ENCODE measurements around the gene NOX3. TPM values are rescaled to one million over a fixed set of nuclear protein-coding genes. Genes with fewer than 3 reads are reported as not detected.

The NOX3 gene
- total RNA-seq, 1 donor, result not detected

DNA sequence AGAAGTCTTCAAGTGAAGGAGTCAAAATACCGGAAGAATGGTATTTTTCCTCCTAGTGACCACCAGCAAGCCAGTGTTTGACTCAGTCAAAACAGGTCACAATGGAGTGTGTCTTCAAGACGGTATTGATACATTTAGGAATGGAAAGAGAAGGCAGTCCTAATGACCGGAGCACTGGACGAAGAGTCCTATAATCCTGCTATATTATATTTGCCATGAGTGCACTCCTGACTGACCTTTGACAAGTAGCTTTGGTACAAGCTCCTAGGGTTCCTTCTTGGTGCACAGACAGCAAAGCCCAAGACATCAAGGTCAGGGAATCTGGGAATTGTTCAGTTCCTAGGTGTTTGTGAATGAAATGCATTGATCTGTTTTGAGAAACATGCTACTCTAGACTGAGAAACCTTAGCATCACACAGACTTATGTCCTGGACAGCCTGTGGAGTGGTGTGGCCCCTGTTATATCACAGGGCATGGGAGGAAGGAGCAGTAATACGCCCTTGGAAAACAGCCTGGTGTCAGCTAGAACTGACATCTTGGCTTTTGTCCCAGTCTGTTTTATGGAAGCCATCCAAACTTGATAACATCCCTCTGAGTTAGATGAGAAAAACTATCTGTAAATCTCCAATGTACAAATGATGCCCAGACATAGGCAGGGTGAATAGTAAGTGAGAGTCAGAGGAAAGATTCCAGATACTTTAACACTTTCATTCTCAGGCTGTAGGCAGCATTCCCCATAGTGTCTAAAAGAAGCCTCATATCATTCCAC lies 18.5 kb downstream of the NOX3 start:
- no peak for DNase-seq (ENCODE audit: low read depth in 2 of 3, low spot score in 2 of 3)

DNA sequence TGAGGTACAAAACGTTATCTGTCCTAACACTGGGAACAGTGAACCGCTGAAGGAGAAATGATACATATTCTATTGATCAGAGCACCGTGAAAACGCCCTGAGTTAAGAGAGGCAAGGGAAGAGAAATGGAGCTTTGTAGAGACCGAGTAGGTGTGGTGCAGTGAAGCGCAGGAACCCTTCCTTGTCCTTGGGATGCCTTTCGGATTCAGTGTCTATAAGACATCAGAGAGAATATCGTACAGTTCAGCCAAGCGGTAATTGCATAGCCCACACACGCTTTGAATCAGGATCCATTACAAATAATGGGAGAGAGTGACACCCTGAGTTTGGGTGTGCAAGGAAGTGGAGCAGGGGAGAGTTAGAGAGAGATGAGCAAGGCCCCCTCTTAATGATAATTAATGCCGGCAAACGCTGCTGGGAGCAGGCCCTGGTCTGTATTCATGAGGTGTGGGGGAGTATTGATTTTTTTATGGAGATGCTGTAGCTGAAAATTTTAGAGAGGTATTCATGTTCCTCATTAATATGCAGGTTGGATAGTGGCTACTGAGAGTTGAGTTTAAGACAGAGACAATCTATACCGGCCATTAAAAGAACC lies 20.7 kb downstream of the NOX3 start:
- no peak for DNase-seq (ENCODE audit: low read depth in 2 of 3, low spot score in 2 of 3)

DNA sequence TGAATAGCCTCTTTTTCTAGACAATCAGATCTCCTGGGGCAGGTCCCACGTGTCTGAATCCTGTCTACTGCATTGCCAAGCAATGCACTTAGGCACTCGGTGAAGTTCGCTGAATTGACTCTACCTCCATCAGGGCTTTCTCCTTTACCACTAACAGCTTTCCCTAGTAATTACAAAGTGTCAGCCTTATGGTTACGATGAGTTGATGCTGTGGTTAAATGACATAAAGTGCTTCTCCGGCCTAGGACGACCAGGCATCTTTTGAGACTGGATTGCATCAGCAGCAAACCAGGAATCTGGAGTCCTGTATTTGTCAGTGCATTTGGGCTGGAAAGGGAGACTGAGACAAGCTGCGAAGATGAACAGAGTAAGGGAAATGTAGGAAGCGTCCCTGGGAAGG lies 21.5 kb downstream of the NOX3 start:
- DNase-seq (ENCODE audit: low read depth in 2 of 3, low spot score in 2 of 3), result no peak

DNA sequence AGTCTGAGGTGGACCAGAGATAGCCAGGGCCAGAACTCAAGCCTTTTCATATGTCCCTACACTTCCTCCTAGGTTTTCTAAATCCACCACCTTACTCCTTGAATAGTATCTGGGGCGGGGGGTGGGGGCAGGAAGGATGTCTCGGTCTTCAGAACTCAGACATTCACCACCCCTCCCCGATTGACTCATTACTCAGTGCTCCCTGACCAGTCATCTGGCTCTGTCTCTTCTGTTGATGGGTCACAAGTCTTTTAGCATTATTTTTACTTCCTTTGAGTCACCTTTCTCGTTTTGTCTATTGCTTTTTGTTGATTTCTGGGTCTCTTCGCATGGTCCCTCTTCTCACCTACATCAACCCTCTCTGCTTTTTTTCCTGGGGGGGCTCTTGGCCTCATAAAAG lies 23.3 kb downstream of the NOX3 start:
- DNase-seq (ENCODE audit: low read depth in 2 of 3, low spot score in 2 of 3), result no peak

DNA sequence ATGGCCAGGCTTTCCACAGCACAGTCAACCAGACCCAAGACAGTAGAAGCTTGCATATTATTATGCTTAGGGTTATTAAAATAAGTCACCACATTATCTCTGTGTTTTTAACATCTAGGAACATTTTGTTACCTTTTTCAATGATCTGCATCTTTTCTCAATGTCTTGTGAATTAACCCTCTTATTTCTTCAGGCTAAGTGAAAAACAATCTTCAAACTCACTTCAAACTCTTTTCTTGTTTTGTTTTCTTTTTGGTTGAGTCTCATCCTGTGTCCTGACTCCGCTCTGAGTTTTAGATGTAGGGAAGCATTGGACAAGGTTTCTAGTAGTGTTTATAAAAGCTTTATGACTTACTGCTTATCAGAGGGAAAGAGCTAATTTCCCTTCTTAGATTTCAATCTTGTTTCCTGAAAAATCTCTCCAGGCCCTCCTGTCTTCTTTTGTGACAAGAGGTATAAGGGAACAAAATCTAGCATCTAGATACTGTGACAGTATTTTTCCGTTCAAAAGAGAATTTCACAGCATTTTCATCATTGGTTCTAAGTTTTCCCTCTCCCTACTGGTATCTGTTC lies 26.2 kb downstream of the NOX3 start:
- DNase-seq (ENCODE audit: low read depth in 2 of 3, low spot score in 2 of 3), result no peak

DNA sequence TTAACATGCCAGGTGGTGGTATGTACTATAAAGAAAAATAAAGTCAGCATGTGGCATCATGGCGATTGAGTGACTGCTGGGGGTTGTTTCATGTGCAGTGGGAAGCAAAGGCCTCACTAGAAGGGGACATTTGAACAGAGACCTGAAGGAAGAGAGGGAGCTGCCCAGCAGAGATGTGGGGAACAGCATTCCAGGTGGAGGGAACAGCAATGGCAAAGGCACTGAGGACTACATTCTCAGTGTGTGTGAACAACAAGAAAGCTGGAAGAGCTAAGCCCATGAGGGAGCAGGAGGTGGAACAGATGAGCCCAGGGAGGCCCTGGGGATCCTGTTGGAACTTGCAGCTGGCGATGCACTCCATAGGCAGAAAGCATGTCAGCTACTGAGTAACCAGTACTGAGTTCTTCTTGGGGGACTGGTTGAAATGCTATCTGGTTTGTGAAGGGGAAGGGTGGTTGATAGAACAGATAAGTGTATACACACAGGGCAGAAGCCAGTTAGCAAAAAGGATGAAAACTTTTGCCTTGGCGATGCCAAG lies 29.2 kb downstream of the NOX3 start:
- no peak for DNase-seq (ENCODE audit: low read depth in 2 of 3, low spot score in 2 of 3)

DNA sequence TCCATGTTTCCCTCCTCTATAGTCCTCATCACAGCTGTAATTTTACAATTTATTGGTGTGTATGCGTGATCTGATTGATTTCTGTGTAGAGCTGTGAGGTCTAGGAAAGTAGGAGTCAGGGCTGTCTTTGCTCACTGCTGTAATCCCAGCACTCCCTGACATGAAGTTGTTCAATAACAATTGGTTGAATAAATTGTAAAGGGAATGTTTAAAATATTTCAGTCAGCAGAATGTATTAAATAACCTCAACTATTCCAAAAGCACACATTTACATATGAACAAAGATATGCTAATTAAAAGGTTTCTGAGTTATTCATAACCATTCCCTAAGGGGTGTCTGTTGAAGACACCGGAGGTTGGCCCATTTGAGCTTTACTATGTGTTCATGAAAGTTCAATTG lies 31.5 kb downstream of the NOX3 start:
- no peak for DNase-seq (ENCODE audit: low read depth in 2 of 3, low spot score in 2 of 3)

DNA sequence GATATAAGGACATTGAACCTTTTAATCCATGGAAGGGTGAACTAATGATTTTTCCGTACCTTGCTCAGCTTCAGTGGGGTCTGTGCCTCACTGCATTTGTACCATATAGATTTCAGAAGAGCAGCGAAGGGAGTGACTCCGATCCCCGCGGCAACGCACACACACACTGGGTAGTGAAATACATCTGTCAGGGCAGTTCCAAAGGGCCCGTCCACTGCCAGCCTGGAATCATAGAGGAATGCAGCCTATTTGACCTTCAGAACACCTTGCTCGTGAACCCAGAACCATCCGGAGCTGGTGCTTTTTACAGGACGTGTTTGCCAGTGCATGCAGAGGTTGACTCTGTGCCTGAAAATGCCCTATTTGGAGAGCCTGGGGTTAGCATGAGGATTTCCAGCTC lies 33.0 kb downstream of the NOX3 start:
- no peak for DNase-seq (ENCODE audit: low read depth in 2 of 3, low spot score in 2 of 3)

DNA sequence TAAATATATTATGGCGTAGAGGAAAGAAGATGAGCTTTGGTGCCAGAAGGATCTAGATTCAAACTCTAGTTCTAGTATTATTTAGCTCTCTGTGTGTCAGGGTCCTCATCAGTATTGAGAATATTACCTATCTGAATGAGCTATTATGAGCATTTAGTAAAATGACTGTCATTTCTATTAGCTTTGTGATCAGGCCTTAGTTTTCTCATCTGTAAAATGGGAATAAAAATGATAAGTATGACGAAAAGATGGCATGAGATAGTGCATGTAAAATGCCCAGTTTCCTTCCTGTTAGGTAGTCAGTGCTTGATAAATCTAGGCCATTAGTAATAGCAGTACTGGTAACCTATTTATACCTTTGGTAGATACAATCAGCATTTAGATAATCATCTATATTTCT lies 35.1 kb downstream of the NOX3 start:
- no peak for DNase-seq (ENCODE audit: low read depth in 2 of 3, low spot score in 2 of 3)

DNA sequence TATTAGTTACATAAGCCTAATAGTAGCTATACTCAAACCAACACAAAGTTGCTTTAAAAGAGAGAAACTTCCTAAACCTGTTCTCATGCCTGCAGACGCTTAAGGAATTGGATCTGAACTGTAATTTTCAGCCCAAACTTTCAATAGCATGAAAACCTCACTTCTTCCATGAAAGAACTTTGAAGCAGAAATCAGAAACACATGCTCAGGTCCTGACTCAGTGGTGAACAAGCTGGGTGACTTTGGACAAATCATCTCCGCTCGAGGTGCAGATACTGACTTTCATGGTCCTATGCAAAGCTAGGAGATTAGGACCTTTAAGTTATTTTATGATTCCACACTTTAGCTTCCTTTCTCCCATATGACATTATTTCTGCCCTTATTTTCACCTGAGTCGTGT lies 36.5 kb downstream of the NOX3 start:
- DNase-seq (ENCODE audit: low read depth in 2 of 3, low spot score in 2 of 3), result no peak

DNA sequence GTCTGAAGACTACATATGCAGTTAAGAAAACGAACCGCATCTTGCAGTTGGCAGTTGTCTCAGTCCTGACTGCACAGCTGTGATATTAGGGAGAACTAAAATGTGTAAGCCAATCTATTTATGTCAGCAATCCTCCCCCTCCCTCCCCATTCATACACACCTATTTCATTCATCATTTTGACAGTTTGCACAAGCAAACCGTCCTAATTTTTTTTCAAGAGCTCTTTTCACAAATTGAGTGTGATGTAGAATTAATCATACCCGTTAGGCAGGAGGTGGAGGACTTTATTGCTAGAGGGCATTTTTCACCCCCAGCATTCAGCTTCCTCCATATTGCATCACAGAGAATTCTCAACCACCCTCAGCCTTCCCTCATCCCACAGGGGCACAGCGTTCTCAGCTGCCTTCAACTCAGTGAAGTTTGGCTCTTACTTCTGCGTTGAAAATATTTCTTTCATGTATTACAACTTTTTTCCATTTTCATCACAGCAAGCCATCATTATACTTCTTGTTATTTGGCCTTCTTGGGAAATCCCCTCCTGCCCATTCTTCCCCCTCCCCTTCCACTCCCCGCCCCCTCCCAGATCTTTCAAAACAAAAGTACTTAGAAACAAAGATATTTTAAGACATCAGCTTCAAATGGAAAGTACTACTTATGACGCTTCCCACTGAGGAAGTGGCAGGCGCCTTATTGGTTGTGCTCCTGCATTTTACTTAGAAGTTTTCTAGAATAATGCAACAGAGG lies 37.5 kb downstream of the NOX3 start:
- DNase-seq (ENCODE audit: low read depth in 2 of 3, low spot score in 2 of 3), result peak; percentile 32 to 96 (median 87)

DNA sequence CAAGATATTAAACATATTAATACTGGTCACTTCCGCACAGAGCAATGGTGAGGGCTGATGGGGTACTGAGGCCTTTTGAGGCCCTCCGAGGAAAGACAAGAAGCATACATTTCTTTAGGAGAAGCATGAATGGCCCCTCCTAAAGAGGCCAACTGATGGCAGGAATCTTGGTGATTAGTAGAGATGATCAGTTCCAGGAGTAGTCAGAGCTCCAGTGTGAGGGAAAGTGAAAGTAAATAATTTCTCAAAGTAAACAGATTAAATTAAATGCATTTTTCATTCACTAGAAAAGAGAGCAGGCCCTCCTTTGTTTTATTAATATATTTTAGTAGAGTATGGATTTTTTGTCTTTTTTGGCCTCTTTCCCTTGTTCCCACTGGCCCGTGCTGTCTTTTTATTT lies 38.2 kb downstream of the NOX3 start:
- DNase-seq (ENCODE audit: low read depth in 2 of 3, low spot score in 2 of 3), result peak in 1 of 3 donors; percentile 21

DNA sequence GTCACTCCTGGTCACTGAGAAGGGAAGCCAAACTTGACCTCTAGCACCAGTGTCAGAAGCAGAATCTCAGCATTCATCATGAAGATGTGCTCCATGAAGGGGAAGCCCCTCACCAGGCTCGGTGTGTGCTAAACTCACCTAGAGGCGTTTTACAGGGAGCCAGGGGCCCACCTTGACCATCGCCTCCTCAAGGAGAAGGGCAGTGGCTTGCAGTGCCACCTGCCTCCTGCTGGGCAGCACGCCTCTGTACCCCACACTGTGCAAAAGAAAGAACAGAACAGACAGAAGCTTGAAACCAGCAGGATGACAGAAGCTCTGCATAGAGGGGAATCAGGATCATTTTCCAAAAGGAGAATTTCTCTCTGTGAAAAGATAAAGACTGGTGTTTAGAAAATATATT lies 39.7 kb downstream of the NOX3 start:
- no peak for DNase-seq (ENCODE audit: low read depth in 2 of 3, low spot score in 2 of 3)

DNA sequence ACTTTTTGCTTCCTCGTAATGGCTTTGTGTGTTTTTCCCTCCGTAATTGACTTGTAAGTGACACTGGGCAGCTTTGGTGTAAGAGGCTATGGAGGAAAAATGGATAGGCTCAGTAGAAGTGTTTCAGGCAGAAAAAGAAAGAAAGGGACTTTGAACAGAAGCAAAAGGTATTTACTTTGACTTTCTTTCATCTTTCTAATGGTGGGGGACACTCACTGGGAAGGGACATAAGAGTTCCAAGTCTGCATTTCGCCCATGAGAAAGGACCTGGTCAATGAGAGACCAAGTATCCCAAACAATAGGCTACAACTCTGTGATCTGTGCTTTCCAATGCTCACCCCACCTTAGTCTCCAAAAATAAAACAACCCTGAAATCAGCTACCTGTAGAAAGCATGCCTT lies 41.6 kb downstream of the NOX3 start:
- no peak for DNase-seq (ENCODE audit: low read depth in 2 of 3, low spot score in 2 of 3)

DNA sequence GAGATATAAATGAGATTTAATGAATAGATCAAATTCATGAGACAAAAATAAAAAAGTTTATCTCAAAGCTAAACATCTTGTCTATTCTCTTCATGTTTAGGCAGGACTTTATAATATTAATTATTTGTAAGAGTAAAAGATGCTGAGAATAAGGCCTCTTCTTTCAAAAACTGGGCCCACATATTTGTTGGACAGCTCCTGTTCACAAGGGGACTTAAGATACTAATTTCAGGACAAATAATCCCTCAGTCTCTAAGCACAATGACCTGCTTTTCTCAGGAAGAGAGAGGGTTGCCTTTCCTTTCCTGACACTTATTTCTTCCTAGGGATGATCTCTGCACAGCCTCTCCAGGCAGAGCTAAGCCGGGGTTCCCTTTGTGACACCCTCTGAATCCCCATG lies 43.3 kb downstream of the NOX3 start:
- no peak for DNase-seq (ENCODE audit: low read depth in 2 of 3, low spot score in 2 of 3)

DNA sequence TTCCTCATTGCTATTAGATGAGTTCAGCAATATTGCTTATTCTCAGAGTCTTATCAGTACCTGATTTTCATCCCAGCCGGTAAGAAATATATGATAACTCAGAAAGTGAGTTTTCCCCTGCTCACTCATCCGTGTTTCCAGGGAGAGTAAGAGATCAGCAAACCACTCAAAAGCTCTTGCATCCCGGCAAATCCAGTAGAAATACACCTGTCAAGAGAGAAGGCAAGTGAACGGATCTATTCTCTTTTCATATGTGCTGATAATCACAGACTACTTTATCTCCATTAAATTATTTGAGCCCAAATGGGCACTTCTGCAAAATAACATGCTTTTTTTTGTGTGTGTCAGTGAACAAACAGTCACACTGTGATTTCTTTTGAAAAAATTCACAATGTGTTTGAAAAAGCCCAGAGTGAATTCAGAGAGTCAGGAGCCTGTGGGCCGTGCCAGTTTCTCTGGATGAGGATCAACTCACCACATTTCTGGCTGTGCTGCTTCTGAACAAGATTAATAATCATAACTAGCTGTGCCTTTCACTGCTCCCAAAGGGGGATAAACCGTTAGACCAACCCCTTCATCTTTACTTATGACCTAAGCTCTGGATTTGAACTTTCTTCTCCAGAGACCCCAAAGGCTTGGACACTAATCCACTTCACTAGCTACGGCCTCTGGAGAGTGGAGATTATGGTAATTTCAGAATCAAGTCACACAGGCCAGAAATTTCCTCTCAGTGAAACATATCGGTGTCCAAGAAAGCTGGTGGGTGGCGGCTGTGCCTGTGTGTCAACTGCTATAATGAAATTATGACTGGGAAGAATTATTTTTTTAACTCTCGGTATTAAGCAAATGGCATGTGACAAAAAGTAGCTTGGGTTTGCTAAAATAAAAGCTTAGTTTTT lies 44.2 kb downstream of the NOX3 start:
- no peak for DNase-seq (ENCODE audit: low read depth in 2 of 3, low spot score in 2 of 3)

DNA sequence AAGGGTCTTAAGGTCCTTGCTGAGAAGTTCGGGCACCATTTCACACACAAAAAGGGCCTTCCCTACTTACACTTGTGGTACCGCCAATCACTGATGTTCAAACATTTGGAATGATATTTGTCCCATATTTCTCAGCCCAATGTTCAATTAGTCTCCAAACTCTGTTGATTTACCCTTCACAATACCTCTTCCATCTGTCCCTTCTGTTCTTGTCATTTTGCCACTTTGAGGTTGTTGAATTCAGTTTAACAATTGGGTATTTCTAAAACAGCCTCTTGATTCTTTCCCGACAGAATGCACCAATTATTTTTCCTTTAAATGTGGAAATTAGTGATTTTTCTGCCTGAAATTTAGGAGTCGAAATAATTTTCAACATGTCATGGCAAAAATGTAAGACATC lies 46.2 kb downstream of the NOX3 start:
- no peak for DNase-seq (ENCODE audit: low read depth in 2 of 3, low spot score in 2 of 3)

DNA sequence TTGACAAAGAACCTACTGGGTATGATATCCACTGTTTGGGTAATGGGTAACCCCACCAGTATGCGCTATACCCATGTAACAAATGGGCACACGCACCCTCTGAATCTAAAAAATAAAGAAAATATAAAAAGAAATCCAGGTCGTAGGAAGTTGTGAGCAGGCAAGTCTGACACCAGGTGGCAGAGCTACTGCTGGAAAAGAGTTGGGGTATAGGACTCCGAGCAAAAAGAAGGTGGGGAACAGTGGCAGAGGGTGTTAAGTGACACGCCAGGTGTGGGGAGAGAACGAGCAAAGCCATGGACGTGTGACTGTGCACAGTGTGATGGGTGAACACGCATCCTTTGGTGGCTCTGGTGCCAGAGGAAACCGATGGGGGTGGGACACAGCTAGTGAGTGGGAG lies 46.7 kb downstream of the NOX3 start:
- DNase-seq (ENCODE audit: low read depth in 2 of 3, low spot score in 2 of 3), result no peak

DNA sequence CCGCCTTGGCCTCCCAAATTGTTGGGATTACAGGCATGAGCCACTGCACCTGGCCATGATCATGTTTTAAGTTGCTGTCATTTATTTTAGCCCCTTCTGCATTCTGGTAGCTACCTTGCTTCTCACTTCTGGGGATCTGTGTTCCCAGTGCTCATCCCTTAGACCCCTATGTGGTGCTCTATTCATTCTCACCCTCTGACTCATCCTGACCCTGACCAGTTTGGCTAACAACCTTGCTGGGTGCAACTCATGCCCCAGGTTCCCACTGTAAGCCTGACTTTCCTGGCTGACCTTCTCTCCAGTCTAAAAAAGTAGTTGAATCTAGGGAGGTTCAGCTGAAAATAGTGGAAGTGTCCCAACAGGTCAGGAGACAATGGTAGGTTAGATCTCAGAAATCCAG lies 47.4 kb downstream of the NOX3 start:
- no peak for DNase-seq (ENCODE audit: low read depth in 2 of 3, low spot score in 2 of 3)

DNA sequence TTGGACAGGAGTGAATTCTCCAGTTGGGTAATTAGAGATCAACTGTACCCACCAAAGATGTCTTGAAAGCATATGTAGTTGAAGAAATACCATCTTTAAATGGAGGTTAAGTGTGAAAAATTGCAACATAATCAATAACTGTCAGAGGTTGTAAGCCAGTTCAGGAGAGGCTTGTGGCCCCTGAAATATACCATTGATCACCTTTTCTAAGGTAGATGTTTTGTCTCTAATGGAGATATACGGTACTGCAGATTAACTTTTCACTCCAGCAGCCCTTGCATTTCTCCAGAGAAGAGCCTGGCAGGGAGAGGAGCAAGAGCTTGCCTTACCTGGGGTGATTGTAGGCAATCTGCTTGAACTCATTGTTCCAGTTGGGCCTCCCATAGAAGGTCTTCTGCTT lies 48.8 kb downstream of the NOX3 start:
- DNase-seq (ENCODE audit: low read depth in 2 of 3, low spot score in 2 of 3), result no peak

Measured in hematopoietic multipotent progenitor cell (in vitro differentiated cells).